NCI-H2196 treated with DMSO at 0.1 percent for 48 hours (cell line): ENCODE results near the gene SERF2.
"Not testable (repeated sequence)": the region's sequence is repeated elsewhere in the genome, so short reads cannot be mapped to it uniquely, and the experiment has no call there.

Experiments
- DNase-seq: peaks from one replicate; lab custom pipeline; 2025; ENCODE audit not compliant: unreplicated experiment; lab: John Stamatoyannopoulos, UW

SERF2 gene

DNA sequence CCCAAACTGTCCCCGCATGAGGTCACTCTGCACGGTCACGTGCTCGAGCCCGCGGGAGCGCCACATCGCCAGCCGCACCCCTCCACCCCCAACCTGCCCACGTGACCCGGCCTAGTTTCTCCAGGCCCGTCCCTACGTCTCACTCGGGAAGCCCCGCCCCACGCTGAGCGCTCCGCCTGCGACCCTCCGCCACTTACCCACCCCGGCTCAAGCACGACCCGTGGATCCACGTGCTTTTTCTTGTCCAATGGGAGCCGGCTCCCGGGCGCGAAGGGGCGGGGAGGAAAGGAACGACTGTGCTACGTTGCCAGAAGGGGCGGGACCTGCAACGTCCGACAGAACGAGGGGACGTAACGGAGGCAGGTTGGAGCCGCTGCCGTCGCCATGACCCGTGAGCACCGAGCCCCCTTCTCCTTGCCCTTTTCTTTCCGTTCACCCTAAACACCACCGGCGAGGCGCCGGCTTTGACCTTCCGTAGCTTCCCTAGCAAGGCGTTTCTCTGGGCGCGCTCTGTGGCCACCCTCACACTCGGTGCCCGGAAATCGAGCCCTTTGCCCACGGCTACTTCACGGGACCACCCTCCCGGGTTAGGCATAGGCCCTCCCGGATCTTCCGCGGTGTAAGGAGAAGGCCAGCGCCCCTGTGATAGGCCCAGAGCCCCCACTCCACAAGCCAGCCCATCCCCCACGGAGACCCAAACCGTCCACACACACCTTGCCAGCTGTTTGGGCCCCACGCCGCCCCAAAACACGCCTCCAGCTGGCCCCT lies at the start of gene SERF2:
TSS of gene SERF2 (plus strand) at position 328 of the 768 bp plus-strand sequence. CDS start at position 385, 57 bp downstream.
- peak; percentile 81 for DNase-seq

DNA sequence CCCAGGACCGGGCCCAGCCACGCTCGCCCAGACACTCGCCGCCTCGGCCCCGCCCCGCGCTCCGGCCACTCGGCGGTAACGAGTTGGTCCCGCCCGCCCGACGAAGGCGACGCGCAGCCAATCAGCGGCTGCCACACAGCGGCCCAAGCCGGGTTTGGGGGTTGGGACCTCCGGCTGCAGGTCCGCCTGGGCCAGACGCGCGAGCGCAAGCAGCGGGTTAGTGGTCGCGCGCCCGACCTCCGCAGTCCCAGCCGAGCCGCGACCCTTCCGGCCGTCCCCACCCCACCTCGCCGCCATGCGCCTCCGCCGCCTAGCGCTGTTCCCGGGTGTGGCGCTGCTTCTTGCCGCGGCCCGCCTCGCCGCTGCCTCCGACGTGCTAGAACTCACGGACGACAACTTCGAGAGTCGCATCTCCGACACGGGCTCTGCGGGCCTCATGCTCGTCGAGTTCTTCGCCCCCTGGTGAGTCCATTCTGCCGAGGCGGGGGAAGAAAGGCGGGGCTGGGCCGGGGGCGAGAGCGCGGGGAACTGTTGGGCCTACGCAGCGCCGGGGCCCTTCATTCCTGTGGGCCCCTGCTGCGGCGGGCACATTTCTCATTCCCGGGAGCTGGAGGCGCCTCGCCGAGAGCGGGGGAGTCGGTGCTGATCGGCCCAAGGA lies 45.7 kb upstream of the SERF2 start, which contains the start of gene PDIA3:
TSS of gene PDIA3 (plus strand) at position 194 of the 658 bp plus-strand sequence. CDS start at position 296, 102 bp downstream.
- DNase-seq = peak; percentile 27

DNA sequence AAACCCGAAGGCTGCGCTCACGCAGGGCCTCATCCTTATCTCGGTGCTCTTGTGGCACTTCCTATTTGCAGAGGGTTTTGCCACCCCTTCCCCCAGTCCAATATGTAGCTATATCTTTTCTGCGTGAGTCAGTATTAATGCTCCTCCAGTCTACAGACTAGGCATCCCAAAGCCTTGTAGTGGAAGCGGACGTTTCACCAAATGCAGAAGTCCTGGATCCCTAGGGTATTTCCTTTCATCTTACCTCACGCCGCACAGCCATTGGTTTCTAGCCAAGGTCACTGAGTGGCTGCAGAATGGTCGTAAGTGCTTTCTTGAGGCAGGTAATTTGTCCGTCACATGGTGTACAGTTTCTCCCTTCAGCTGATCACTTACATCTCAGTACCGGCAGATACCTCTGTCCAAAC lies 45.2 kb upstream of the SERF2 start:
- not testable (repeated sequence) for DNase-seq

DNA sequence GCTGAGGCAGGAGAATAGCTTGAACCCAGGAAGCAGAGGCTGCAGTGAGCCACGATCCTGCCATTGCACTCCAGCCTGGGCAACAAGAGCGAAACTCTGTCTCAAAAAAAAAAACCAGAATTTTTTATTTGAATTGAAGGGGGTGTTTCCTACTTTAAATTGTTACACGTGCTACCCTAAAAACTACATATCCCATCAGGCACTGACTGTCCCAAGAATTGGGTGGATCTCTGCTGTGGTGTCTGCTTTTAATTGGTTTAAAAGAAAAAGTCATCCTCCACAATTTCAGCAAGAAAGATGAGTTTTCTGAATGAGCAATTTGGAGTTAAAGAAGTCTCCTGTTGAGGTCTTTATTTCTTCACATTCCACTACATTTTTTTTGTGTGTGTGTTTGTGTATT lies 43.7 kb upstream of the SERF2 start:
- no peak for DNase-seq

DNA sequence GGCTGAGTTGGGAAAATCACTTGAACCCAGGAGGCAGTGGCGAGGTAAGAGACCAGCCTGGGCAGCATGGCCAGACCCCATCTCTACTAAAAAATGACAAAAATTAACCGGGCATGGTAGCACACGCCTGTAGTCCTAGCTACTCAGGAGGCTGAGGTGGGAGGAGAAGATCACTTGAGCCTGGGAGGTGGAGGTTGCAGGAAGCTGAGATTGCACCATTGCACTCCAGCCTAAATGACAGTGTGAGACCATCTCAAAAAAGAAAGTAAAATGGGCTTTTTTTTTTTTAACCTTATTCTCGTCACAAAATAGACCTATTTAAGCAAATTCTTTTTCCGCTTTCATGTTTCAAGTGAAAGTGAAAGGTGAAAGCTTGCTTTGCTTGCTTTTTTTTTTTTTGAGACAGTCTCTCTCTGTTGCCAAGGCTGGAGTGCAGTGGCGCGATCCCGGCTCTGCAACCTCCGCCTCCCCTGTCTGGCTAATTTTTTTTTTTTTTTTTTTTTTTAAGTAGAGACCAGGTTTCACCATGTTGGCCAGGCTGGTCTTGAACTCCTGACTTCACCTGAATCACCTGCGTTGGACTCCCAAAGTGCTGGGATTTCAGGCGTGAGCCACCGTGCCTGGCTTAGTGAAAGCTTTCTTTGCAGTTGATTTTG lies 42.3 kb upstream of the SERF2 start:
- DNase-seq = no peak

DNA sequence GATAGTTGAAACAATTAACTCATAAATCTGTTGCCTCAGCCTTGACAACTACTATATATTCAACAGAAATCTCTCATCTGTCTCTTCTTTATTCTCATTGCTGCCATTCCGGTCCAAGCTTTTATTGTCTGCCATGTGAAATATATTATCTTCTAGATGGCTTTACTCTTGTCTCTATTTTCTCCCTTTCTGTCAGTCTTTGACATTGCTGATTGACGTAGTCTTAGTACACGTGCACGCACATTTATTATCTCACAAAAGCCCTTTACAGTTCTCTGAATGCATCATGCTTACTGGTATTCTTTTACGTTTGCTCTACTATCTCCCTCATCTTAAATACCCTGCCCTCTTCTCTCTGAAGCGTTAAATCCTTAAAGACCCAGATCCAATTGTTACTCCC lies 40.2 kb upstream of the SERF2 start:
- DNase-seq = no peak

DNA sequence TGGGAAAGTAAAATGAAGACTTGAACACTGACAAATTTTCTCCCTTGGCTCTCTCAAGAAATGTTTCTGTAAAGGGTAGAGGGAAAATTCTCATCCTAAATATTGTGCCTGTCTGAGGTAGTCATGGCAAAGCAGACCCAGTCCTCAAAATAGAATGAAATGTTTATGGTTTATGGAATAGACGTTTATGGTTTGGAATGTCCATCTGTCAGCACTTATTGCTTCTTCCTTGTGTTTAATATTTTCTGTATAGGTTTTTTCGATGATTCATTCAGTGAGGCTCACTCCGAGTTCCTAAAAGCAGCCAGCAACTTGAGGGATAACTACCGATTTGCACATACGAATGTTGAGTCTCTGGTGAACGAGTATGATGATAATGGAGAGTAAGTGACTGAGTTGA lies 29.3 kb upstream of the SERF2 start:
- DNase-seq = no peak

DNA sequence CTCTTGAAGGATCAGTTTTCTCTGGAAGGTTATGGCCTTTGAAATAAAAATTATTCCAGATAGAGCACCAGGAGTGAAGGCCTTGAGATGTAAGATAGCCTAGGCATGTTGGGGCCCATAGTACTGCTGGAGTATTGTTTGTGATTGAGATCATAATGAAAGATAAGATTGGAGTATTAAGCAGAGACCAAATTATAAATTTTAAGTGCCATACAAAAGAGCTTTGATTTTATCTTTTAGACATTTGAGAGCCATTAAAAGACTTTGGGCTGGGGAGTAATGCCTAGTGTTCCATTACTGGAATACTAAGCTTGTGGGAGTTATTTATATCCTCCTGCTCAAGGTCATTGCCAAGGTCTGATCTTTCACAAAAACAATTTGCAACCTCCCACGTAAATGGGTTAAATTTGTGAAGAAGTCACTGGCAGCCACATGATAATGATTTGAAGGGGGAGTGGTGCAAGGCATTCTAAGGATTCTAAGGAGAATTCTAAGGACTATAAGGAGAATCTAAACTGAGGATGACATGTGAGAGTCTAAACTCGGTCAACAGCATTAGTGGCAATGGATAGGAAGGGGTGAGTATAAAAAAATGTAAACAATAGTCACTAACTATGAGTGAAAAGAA lies 28.2 kb upstream of the SERF2 start:
- DNase-seq = no peak

DNA sequence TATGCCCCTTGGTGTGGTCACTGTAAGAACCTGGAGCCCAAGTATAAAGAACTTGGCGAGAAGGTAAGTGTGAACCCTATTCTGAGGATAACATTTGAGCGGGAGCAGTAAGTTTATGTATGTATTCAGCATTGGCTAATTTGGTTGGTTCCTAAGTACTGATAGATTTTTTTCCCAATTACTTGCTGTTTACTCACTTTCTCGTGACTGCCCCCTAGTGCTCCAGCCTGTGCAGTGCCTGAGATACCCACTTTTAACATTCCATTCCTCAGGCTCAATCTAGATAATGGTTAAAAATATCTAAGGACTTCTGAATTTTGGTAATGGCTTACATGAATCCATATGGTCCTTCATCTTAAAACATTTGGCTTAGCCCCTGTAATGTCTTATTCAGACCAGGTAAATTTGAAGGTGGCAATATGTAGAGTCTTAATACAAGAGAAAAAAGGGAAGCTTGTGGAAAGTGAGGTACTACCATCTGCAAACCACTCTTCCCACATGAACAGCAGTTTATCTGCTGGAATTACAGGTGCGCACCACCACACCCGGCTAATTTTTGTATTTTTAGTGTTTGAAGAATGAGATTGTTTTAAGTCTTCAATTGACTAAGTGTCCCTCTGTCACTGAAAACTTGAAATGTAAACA lies 22.4 kb upstream of the SERF2 start:
- no peak for DNase-seq

DNA sequence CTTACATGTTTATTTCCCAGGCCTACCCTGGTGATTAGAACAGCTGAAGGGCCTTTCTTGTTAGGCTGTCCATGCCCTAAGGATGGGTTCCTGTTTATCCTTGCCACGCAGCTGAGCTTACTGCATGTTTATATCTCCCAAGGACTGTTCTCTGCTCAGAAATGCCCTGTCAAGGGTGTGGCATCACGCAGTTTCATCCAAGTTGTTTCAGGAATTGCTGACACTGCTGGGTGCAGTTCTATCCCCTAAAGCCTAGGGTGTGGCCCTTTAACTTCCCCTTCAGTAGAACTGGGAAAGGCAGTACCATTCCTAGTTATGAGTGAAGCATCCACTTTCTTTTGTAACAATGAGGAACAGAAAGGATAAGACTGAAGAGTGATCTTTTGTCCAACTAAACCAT lies 20.3 kb upstream of the SERF2 start:
- no peak for DNase-seq

DNA sequence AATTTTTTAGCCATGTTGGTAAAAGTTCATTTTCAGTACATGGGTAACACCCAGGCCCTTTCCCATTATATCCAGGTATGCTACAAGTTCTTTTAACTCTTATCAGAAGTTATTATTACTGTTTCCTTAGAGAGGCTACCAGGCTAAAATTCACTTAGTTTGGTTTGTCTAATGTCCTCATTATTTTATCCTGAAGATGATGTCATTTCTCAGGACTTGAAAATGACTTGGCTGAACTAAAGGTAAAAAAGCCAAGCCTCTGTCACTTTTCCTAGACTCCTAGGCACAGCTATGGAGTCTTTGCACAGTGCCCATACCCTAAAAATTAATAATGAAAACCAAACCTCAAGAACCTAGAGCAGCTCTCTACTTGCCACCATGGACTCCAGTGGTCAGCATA lies 19.5 kb upstream of the SERF2 start:
- no peak for DNase-seq

DNA sequence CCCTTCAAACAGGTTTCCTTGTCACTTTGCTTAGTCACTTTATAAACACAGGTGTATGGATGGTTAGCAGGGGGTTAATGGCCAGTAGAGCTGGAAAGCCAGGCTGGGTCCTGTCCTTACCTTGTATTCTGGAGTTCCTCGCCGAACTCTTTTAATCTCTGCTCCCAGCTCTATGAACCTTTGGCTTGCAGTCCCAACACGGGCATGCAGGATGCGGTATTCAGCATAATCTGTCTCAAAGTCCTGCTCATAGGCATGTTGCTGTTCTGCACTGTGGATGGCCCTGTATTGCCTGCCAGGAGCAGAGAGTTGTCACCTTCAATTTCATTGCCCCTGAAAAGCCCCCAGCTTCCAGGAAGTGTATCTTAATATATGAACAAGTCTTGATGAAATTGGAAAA lies 18.1 kb upstream of the SERF2 start:
- DNase-seq = no peak

DNA sequence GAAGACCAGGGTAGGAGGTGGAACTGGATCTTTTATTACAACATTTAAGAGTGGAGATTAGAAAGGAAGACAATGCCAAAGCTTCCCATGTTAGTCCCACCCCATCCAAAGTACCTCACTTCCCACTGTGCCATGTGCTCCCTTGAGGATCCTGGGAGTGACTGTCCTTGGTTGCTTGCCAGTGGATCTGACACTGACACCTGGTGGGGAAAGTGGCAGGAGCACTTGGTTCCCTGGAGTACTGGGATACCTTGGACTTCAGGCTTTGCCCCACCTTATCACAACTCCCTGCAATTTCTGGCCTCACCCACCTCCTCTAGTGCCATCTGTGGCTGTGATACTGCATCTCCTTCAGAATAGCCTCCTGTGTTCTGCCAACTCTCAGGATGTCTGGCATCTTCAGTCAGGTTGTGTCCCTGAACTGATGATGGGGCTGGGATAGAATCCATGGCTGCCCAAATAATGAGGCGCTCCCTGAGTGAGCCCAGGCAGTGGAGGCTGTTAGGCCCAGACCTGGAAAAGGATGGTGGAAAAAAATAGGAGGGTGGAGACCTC lies 16.6 kb upstream of the SERF2 start:
- DNase-seq = peak; percentile 30

DNA sequence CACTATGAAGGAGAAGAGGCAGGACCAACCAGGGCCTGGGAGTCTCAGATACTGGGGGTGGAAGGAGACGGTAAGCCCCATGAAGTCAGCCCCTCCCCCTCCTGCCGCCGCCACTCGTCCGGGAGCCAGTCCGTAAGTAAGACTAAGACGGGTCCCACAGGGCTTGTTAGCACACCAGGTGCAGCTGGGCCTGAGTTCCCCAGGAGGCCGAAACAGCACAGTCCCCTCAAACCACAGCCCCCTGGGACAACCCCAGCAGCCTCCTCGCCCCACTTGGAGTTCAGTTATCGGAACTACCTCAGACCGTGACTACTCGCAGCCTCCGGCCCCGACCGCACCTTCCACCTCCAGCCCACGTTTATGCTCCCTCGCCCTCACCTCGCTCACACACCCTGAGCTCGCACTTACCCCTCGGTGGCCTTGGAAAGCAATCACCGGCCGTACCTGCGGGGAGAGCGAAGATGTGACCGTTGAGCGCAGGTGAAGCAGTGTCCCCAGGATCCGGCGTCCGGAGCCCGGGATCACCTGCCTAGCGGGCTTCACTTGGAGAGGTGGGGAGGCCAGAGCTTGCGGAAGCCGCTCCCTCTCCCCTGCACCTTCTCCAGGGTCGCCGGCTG lies 15.9 kb upstream of the SERF2 start:
- DNase-seq = no peak

DNA sequence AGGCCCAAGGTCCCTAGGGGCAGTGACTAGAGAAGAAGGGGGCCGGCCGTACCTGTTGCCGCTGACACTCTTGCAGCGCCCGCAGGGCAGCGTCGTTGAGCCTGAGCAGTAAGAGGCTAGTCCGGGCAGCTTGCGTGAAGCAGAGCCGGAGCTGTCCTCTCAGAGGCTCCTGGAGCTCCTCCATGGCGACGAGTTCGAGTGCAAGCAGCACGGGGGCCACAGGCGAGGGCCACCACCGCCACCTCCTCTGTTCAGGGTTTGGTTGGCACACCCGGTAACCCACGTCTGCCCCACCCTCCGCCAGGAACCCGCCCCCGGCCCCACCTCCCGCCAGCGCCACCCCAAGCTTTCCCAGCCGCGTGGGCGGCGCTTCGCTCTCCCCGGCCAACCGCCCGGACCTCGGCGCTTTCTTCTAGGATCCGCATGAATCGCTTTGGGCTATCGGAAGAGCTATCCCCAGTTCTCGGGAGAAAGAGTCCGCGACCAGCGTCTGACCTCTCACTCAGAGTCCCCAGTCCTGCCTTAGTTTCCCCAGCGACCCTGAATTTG lies 15.3 kb upstream of the SERF2 start, which contains the start of gene ELL3:
TSS of gene ELL3 (minus strand) at position 249 of the 549 bp plus-strand sequence. CDS start at position 184, 65 bp downstream.
- DNase-seq = peak; percentile 42

DNA sequence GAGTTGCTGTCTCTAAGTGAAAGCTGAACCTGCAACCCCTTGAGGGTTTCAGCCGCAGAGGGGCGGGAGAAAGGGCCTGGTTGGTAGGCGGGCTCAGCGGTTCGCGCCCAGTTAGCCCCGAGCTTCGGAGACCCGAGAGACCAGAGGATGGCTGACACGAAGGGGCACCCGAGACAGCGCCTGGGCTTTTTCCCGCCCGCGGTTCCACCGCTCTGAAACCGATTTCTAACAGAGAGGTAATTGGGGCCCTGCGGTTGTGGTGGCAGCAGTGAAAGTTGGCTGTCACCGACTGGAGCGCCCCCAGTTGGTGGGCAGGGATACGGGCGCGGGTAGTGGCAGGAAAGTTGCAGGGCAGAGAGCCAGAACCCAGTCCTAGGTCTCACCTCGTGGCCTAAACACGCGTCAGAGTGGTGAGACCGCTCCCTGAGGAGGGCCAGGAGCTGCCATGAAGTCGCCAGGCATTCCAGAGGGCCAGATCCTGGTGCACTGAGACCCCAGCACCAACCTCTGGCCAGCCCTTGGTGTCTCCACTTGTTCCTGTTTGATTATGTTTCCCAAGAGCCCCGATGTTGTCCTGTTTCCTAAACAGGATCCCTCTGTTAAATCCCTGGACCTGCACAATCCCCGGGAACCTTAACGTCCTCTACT lies 14.7 kb upstream of the SERF2 start:
- peak; percentile 60 for DNase-seq

DNA sequence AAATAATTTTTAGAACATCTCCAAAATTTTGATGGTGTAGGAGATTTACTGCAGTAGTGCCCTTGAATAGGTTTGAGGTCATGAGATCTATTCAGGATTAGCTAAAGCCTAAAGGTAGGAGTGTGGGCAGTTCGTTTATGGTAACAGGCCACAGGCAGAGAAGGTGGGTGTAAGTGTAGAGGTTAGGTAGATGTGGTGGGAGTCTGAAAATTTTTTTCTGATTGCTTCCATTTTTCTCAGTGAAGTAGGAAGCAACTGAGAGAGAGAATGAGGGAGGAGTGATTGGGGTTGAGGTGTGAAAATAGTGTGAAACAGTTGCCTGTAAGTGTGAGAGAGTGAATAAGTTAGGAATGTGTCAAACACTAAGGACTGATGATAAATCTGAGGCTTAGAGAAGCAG lies 13.1 kb upstream of the SERF2 start:
- no peak for DNase-seq

DNA sequence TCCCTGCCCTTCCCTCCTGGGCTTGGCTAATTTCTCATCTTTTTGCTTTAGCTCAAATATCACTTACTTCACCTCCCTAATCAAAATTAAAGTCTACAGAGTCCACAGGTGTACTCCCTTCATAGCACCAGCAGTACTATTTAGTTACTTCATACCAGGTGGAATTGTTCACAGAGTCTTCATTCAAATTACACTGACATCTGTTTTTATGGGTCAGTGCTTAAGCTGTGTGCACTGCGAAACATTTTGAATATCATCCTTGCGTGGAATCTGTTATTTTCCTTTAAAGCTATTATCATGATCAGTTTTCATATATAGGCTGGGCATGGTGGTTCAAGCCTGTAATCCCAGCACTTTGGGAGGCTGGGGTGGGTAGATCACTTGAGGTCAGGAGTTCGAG lies 2.7 kb upstream of the SERF2 start:
- no peak for DNase-seq

DNA sequence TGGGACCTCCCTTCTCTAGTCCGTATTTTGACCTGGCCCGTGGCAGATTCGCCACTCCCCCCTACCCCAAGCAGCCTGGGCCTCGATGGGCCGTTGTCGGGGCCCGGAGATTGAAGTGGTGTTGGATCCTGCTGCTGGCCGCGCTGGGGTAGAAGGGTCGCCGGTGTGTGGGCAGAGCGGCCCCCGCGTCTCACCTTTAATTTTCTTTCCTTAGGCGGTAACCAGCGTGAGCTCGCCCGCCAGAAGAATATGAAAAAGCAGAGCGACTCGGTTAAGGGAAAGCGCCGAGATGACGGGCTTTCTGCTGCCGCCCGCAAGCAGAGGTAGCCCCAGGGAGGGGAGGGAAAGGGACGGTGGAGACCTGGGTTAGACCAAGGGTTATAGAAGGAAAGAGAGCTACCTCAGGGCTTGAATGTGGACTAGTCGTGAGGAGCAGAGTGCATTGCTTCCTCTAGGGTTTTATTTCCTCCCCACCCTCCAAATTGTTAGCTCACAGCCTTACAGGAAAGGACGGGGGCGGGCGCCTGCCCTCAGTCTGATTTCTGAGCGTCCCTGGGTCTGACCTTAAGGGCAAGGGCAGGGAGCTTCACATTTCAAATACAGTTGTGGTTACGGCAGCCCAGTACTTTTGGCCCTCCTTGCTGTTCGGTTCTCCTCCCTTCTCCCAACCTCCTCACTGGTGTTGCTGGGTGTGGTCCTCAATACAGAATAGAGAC lies 799 bp downstream of the SERF2 start:
- no peak for DNase-seq
